ENCODE measurements around the gene LSP1.
"Not testable (repeated sequence)": the region's sequence is repeated elsewhere in the genome, so short reads cannot be mapped to it uniquely, and the experiment has no call there.

The LSP1 gene

GRCh38 chr11:1866776-1867175 lies 13.9 kb downstream of the LSP1 start:
- no peak for DNase-seq

GRCh38 chr11:1867381-1867780 lies 14.5 kb downstream of the LSP1 start:
- DNase-seq, result no peak

- no peak for DNase-seq
Measured at GRCh38 chr11:1868056-1868635, 15.3 kb downstream of the LSP1 start.

GRCh38 chr11:1868636-1869291 lies 15.9 kb downstream of the LSP1 start:
- no peak for DNase-seq

GRCh38 chr11:1869427-1870325 lies 16.8 kb downstream of the LSP1 start:
- DNase-seq, result no peak

- no peak for DNase-seq
Measured at GRCh38 chr11:1870326-1870696, 17.4 kb downstream of the LSP1 start.

- peak; percentile 41 for DNase-seq
Measured at GRCh38 chr11:1870721-1871466, 18.0 kb downstream of the LSP1 start.

GRCh38 chr11:1871531-1871930 lies 18.6 kb downstream of the LSP1 start:
- no peak for DNase-seq

GRCh38 chr11:1872267-1872985 lies 19.5 kb downstream of the LSP1 start:
- DNase-seq, result no peak

- no peak for DNase-seq
Measured at GRCh38 chr11:1873048-1873812, 20.3 kb downstream of the LSP1 start.

- not testable (repeated sequence) for DNase-seq
Measured at GRCh38 chr11:1873813-1874150, 20.9 kb downstream of the LSP1 start.

GRCh38 chr11:1874441-1875092 lies 21.7 kb downstream of the LSP1 start:
- DNase-seq, result not testable (repeated sequence)

- DNase-seq, result no peak
Measured at GRCh38 chr11:1875093-1875850, 22.4 kb downstream of the LSP1 start.

GRCh38 chr11:1875851-1876301 lies 23.0 kb downstream of the LSP1 start:
- not testable (repeated sequence) for DNase-seq

- peak; percentile 1 for DNase-seq
Measured at GRCh38 chr11:1876361-1877063, 23.6 kb downstream of the LSP1 start.

GRCh38 chr11:1877211-1878136 lies 24.6 kb downstream of the LSP1 start:
- peak; percentile 16 for DNase-seq

- DNase-seq, result peak; percentile 14
Measured at GRCh38 chr11:1878137-1879031, 25.5 kb downstream of the LSP1 start.
